Ascending aorta (tissue), 2 donors: Measurements from ENCODE around the gene ZNF189. TPM values are rescaled to one million over a fixed set of nuclear protein-coding genes. Genes with fewer than 3 reads are reported as not detected.

Experiments used
- DNase-seq, 2 donors: peaks; one replicate each; pipeline ENCODE4 v3.0.0-alpha.2; 2019; ENCODE audit warnings: low spot score in 2 of 2
- H3K27ac ChIP-seq, 2 donors: fragments of 200-600 bp; sonication (generic); one replicate each; pipeline ENCODE4 v1.5.1; 2016 to 2017; ENCODE audit warnings: mild to moderate bottlenecking in 1 of 2
- H3K27me3 ChIP-seq: fragments of 200-600 bp; sonication (generic); one replicate; pipeline ENCODE4 v1.5.1; 2017
- H3K36me3 ChIP-seq, 2 donors: fragments of 200-600 bp; sonication (generic); one replicate each; pipeline ENCODE4 v1.5.1; 2016
- H3K4me1 ChIP-seq, 2 donors: fragments of 200-600 bp; sonication (generic); one replicate each; pipeline ENCODE4 v1.5.1; 2016 to 2017; ENCODE audit warnings: mild to moderate bottlenecking in 1 of 2
- H3K4me3 ChIP-seq, 2 donors: fragments of 200-600 bp; sonication (generic); one replicate each; pipeline ENCODE4 v1.5.1; 2016 to 2017; ENCODE audit warnings: mild to moderate bottlenecking in 1 of 2
- H3K9me3 ChIP-seq, 2 donors: fragments of 200-600 bp; sonication (generic); one replicate each; pipeline ENCODE4 v1.5.1; 2016
- CTCF ChIP-seq, 3 experiments: fragments of 200-600 bp in 2 of 3; fragments of 450-650 bp in 1 of 3; sonication (generic) in 2 of 3; IDR thresholded peaks; one replicate each; pipeline ENCODE4 v1.5.1; 2016 to 2019; ENCODE audit warnings: antibody characterized with exemption in 3 of 3, mild to moderate bottlenecking in 1 of 3, moderate library complexity in 1 of 3
- intact Hi-C: fragments of 100-400 bp; cut with DNase I; formaldehyde crosslinking; loops from one replicate; pipeline ENCODE4 v1.15.1; 2023
- total RNA-seq: library from RNA; depleted of rRNA; stranded (reverse); fragments of >200 nt; gene quantifications from one replicate; pipeline ENCODE4 v1.1.0, GENCODE V29; 2016

Gene ZNF189
- total RNA-seq, 1 donor from 2014 or later, result 30.4 TPM

GRCh38 chr9:101440714-101441230, 42.1 kb downstream of the ZNF189 start:
- no peaks in the 10 kb centered on the region for H3K36me3 ChIP-seq
- DNase-seq, result no peak
- intact Hi-C loops, result no loop called here
- TF ChIP-seq CTCF (IDR thresholded peaks at IDR 0.05), result no peak
- no peaks in the 10 kb centered on the region for H3K4me1 ChIP-seq
- no peaks in the 10 kb centered on the region for H3K27me3 ChIP-seq
- no peak overlapping the region for H3K27ac ChIP-seq
- H3K9me3 ChIP-seq, result no peaks in the 10 kb centered on the region
- H3K4me3 ChIP-seq, result no peak overlapping the region

- H3K4me1 ChIP-seq, result no peaks in the 10 kb centered on the region
- intact Hi-C loops, result no loop called here
- H3K9me3 ChIP-seq, result no peaks in the 10 kb centered on the region
- no peak overlapping the region for H3K27ac ChIP-seq
- no peaks in the 10 kb centered on the region for H3K36me3 ChIP-seq
- no peak for TF ChIP-seq CTCF (IDR thresholded peaks at IDR 0.05)
- no peaks in the 10 kb centered on the region for H3K27me3 ChIP-seq
- no peak overlapping the region for H3K4me3 ChIP-seq
- DNase-seq, result no peak
Observed at GRCh38 chr9:101442318-101442717, 43.7 kb downstream of the ZNF189 start.

DNA sequence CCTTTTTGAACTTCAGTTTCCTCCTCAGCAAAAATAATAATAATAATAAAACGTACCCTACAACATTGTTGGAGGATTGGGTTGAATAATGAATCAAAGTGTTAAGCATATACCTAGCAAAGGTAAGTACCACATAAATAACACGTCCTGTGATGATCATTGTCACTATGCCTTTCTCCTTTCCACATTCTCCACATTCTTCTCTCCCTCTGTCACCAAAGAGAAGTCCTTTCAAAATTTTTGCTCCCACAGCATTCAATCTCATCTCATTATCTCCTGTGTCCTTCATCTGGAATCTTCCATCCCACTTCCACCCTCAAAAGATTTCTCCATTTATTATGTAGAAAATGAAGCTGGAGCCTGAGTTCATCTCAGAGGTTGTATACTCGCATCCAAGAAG, 44.1 kb downstream of the ZNF189 start:
- DNase-seq, result no peak
- Histone ChIP-seq H3K9me3 (no peaks in the 10 kb centered on the region), H3K27me3 (no peaks in the 10 kb centered on the region), H3K36me3 (no peaks in the 10 kb centered on the region), H3K4me3 (no peak overlapping the region), H3K4me1 (no peaks in the 10 kb centered on the region), H3K27ac (no peak overlapping the region)
- intact Hi-C loops, result no loop called here
- TF ChIP-seq CTCF (IDR thresholded peaks at IDR 0.05), result no peak

DNA sequence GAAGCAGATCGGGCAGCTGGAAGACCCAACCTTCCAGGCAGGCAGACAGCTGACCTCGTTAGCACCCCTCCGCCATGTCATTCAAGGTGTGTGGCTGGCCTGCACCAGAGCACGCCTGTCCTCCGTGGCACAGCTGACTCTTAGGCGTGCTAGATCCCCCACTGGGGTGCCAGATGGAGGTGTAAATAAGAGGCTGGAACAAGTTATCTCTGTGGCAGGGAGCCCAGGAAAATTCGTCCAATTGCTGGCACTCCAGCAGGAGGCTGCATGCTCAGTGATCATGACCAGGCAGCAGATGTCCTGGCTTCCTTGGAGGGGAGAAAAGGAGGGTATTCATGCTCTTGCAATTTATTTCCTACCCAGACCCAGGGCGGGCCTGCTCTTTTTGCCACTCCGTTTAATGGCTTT, 44.7 kb downstream of the ZNF189 start:
- H3K4me1 ChIP-seq, result no peaks in the 10 kb centered on the region
- H3K9me3 ChIP-seq, result no peaks in the 10 kb centered on the region
- no peak for DNase-seq
- H3K27me3 ChIP-seq, result no peaks in the 10 kb centered on the region
- TF ChIP-seq CTCF (IDR thresholded peaks at IDR 0.05), result no peak
- intact Hi-C loops, result no loop called here
- no peak overlapping the region for H3K4me3 ChIP-seq
- H3K27ac ChIP-seq, result no peak overlapping the region
- H3K36me3 ChIP-seq, result no peaks in the 10 kb centered on the region

- Histone ChIP-seq H3K36me3 (no peaks in the 10 kb centered on the region), H3K4me1 (no peaks in the 10 kb centered on the region), H3K27me3 (no peaks in the 10 kb centered on the region), H3K9me3 (no peaks in the 10 kb centered on the region), H3K4me3 (no peak overlapping the region), H3K27ac (no peak overlapping the region)
- TF ChIP-seq CTCF (IDR thresholded peaks at IDR 0.05), result no peak
- DNase-seq, result no peak
- intact Hi-C loops, result no loop called here
Observed at GRCh38 chr9:101445353-101446029, 46.8 kb downstream of the ZNF189 start.
